Measurements from ENCODE around the gene HS3ST4. TPM values are rescaled to one million over a fixed set of nuclear protein-coding genes. Genes with fewer than 3 reads are reported as not detected.

The HS3ST4 gene
- total RNA-seq, 2 experiments from 2014 or later = not detected

- Mint-ChIP-seq H3K27me3 (peaks cover 23% of the 10 kb centered on the region), H3K4me1 (ENCODE audit: low read depth) (no peaks in the 10 kb centered on the region), H3K36me3 (ENCODE audit: low read depth) (no peaks in the 10 kb centered on the region), H3K9me3 (no peaks in the 10 kb centered on the region), H3K4me3 (no peak overlapping the region), H3K27ac (no peak overlapping the region)
- CTCF ChIA-PET = no interaction called here
- DNase-seq = no peak
- TF ChIP-seq CTCF (IDR thresholded peaks at IDR 0.05) = no peak
- ATAC-seq = no peak
- POLR2A ChIA-PET = no interaction called here
- intact Hi-C loops (cut with micrococcal nuclease) = no loop called here
Observed at GRCh38 chr16:25699069-25699468, 7.3 kb downstream of the HS3ST4 start.

GRCh38 chr16:25700547-25700946, 8.8 kb downstream of the HS3ST4 start:
- TF ChIP-seq CTCF (IDR thresholded peaks at IDR 0.05) = no peak

GRCh38 chr16:25707553-25707952, 15.8 kb downstream of the HS3ST4 start:
- Mint-ChIP-seq H3K4me1 (ENCODE audit: low read depth) (no peaks in the 10 kb centered on the region), H3K36me3 (ENCODE audit: low read depth) (no peaks in the 10 kb centered on the region), H3K9me3 (no peaks in the 10 kb centered on the region), H3K27ac (no peak overlapping the region), H3K4me3 (no peak overlapping the region), H3K27me3 (peaks cover 12% of the 10 kb centered on the region)
- CTCF ChIA-PET = interaction anchor here (0.7 to 1.1 kb wide), 2 partner anchors 431 to 938 kb away, joined by 3 read pairs; no protein-coding TSS in a partner anchor
- ATAC-seq = no peak
- TF ChIP-seq CTCF (IDR thresholded peaks at IDR 0.05) = no peak
- intact Hi-C loops (cut with micrococcal nuclease) = no loop called here
- DNase-seq = no peak
- POLR2A ChIA-PET = interaction anchor here (1.0 kb wide), 1 partner anchor 17 kb away, joined by 3 read pairs; no protein-coding TSS in a partner anchor

More at GRCh38 chr16:25700547-25700946, 8.8 kb downstream of the HS3ST4 start:
- Mint-ChIP-seq H3K27me3 (peaks cover 12% of the 10 kb centered on the region), H3K9me3 (no peaks in the 10 kb centered on the region), H3K4me3 (no peak overlapping the region), H3K36me3 (ENCODE audit: low read depth) (no peaks in the 10 kb centered on the region), H3K4me1 (ENCODE audit: low read depth) (no peaks in the 10 kb centered on the region), H3K27ac (no peak overlapping the region)
- ATAC-seq (no peak), DNase-seq (no peak)
- ChIA-PET POLR2A (no interaction called here), CTCF (no interaction called here)
- intact Hi-C loops (cut with micrococcal nuclease) = no loop called here

GRCh38 chr16:25707982-25708583, 16.3 kb downstream of the HS3ST4 start:
- H3K4me1 Mint-ChIP-seq (ENCODE audit: low read depth) = no peaks in the 10 kb centered on the region
- CTCF ChIA-PET = interaction anchor here (0.7 to 1.1 kb wide), 2 partner anchors 431 to 937 kb away, joined by 3 read pairs; no protein-coding TSS in a partner anchor
- H3K9me3 Mint-ChIP-seq = no peaks in the 10 kb centered on the region
- DNase-seq (peak; percentile 47), ATAC-seq (no peak)
- H3K27me3 Mint-ChIP-seq = peaks cover 10% of the 10 kb centered on the region
- no peak overlapping the region for H3K27ac Mint-ChIP-seq
- POLR2A ChIA-PET = interaction anchor here (1.0 kb wide), 1 partner anchor 17 kb away, joined by 3 read pairs; no protein-coding TSS in a partner anchor
- TF ChIP-seq CTCF (IDR thresholded peaks at IDR 0.05) = peak; percentile 62
- intact Hi-C loops (cut with micrococcal nuclease) = no loop called here
- H3K4me3 Mint-ChIP-seq = no peak overlapping the region
- H3K36me3 Mint-ChIP-seq (ENCODE audit: low read depth) = no peaks in the 10 kb centered on the region

- POLR2A ChIA-PET = no interaction called here
- DNase-seq (no peak), ATAC-seq (no peak)
- no peaks in the 10 kb centered on the region for H3K9me3 Mint-ChIP-seq
- no peak overlapping the region for H3K4me3 Mint-ChIP-seq
- H3K36me3 Mint-ChIP-seq (ENCODE audit: low read depth) = no peaks in the 10 kb centered on the region
- CTCF ChIA-PET = no interaction called here
- intact Hi-C loops (cut with micrococcal nuclease) = no loop called here
- TF ChIP-seq CTCF (IDR thresholded peaks at IDR 0.05) = no peak
- H3K4me1 Mint-ChIP-seq (ENCODE audit: low read depth) = no peaks in the 10 kb centered on the region
- peaks cover 12% of the 10 kb centered on the region for H3K27me3 Mint-ChIP-seq
- no peak overlapping the region for H3K27ac Mint-ChIP-seq
Observed at GRCh38 chr16:25709213-25709612, 17.5 kb downstream of the HS3ST4 start.

All from activated CD8-positive, alpha-beta T cell treated with anti-CD3 and anti-CD28 coated beads for 36 hours (primary cell).